HFFc6 (cell line): ENCODE measurements around the gene SPINK6. TPM values are rescaled to one million over a fixed set of nuclear protein-coding genes. Genes with fewer than 3 reads are reported as not detected.

Experiments
- DNase-seq: peaks from one replicate; pipeline ENCODE4 v3.0.0-alpha.2; 2018
- H3K27ac Mint-ChIP-seq: 2 replicates; pipeline ENCODE4 v1.8.0; 2020; ENCODE audit warnings: mild to moderate bottlenecking, mixed read lengths
- H3K27me3 Mint-ChIP-seq: 2 replicates; pipeline ENCODE4 v1.8.0; 2021; ENCODE audit warnings: mild to moderate bottlenecking, moderate library complexity, mixed read lengths; ENCODE audit not compliant: insufficient read depth
- H3K36me3 Mint-ChIP-seq: 2 replicates; pipeline ENCODE4 v1.8.0; 2021; ENCODE audit warnings: low read depth, mixed read lengths
- H3K4me1 Mint-ChIP-seq: 2 replicates; pipeline ENCODE4 v1.8.0; 2020; ENCODE audit warnings: low read depth, mixed read lengths
- H3K4me3 Mint-ChIP-seq: 2 replicates; pipeline ENCODE4 v1.8.0; 2020; ENCODE audit warnings: mild to moderate bottlenecking, moderate library complexity, mixed read lengths
- H3K9me3 Mint-ChIP-seq: 2 replicates; pipeline ENCODE4 v1.8.0; 2020; ENCODE audit warnings: mild to moderate bottlenecking, mixed read lengths
- total RNA-seq, 6 experiments: library from RNA; stranded (reverse); fragmentation: NEBNext Ultra II Directional; extraction: Animal tissue kit (Norgen Biotek cat#: 25700); gene quantifications; 2 replicates in 1 of 6; 3 replicates in 5 of 6; pipeline ENCODE4 v1.2.3, GENCODE V29; 2021
- TF ChIP-seq, protein P1 (sequence below): fragments of 200-600 bp; sonication (generic); IDR thresholded peaks from 2 replicates; pipeline ENCODE4 v1.5.0; 2021; ENCODE audit warnings: antibody characterized with exemption, mild to moderate bottlenecking

SPINK6 gene
- total RNA-seq, 6 experiments from 2014 or later = not detected

DNA sequence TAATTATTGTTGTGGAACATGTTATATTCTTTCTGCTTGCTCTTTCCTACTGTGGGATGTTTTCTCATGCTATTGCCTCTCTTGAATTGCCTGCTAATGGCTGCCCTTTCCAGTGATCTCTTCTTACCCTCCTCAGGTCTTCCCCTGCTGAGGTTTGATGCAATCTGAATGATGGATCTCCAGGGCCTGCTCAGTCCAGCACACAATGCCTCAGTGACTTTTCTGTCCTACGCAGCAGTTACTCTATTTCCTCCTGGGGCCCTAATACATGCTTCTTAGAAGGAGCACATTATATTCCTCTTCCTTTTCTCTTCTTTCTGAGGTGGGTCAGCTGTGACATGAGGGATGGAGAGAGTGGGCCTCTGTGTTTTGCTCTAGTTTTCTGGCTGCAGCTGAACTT is 34.6 kb upstream of the SPINK6 start, which contains the start of gene SPINK14:
TSS of gene SPINK14 (plus strand) at position 301 of the 400 bp plus-strand sequence. CDS start 1,187 bp downstream, outside the sequence.
- TF ChIP-seq, protein P1, sequence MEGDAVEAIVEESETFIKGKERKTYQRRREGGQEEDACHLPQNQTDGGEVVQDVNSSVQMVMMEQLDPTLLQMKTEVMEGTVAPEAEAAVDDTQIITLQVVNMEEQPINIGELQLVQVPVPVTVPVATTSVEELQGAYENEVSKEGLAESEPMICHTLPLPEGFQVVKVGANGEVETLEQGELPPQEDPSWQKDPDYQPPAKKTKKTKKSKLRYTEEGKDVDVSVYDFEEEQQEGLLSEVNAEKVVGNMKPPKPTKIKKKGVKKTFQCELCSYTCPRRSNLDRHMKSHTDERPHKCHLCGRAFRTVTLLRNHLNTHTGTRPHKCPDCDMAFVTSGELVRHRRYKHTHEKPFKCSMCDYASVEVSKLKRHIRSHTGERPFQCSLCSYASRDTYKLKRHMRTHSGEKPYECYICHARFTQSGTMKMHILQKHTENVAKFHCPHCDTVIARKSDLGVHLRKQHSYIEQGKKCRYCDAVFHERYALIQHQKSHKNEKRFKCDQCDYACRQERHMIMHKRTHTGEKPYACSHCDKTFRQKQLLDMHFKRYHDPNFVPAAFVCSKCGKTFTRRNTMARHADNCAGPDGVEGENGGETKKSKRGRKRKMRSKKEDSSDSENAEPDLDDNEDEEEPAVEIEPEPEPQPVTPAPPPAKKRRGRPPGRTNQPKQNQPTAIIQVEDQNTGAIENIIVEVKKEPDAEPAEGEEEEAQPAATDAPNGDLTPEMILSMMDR = no peak
- Mint-ChIP-seq H3K27ac (no peak within 1 kb of the TSS), H3K4me3 (no peak within 1 kb of the TSS), H3K36me3 (no peaks in the 10 kb centered on the region), H3K4me1 (no peaks in the 10 kb centered on the region), H3K27me3 (peaks cover 5% of the 10 kb centered on the region), H3K9me3 (no peaks in the 10 kb centered on the region; the same call in 1 of the 2 replicates)
- DNase-seq = no peak

DNA sequence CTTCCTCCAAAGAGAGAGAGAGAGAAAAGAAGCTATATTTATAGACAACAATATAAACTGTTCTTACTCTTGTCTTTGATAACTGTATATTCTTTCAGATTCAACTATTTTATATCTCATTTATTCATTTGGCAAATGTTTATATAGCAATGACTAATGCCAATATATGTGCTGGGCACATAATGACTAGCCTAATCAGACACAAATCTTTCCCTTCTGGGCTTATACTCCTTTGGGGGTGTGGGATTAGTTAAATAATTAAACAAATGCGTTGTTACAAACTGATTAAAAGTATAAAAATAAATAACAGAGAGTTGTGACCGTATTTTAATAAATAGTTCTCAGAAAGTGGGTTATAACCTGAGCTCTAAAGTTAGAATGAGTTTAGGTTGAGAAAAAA is 30.5 kb upstream of the SPINK6 start:
- peaks cover 5% of the 10 kb centered on the region for H3K27me3 Mint-ChIP-seq
- H3K4me1 Mint-ChIP-seq = no peaks in the 10 kb centered on the region
- H3K27ac Mint-ChIP-seq = no peak overlapping the region
- no peaks in the 10 kb centered on the region for H3K9me3 Mint-ChIP-seq
- no peaks in the 10 kb centered on the region for H3K36me3 Mint-ChIP-seq
- no peak overlapping the region for H3K4me3 Mint-ChIP-seq
- TF ChIP-seq, protein P1 = no peak
- no peak for DNase-seq

DNA sequence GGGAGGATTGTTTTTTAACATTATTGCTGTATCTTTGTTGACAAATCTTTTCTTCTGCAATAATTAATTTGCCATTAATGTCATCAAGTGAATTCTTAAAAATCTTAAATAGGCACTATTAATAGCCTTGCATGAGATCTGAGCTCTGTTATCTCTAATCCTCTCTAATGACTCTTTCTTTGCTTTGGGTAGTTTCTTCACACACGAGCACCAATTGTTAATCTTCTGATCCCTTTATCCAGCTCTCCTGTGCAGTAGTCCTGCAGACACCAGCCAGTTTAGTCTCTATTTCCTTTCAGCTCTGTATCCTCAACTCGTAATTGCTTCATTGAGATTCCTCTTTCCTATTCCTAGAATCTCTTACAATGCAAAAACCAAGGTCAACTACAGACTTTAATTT is 26.4 kb upstream of the SPINK6 start:
- Mint-ChIP-seq H3K4me3 (no peak overlapping the region), H3K27me3 (peaks cover 5% of the 10 kb centered on the region), H3K27ac (no peak overlapping the region), H3K4me1 (no peaks in the 10 kb centered on the region), H3K9me3 (no peaks in the 10 kb centered on the region), H3K36me3 (no peaks in the 10 kb centered on the region)
- TF ChIP-seq, protein P1 = no peak
- DNase-seq = no peak

DNA sequence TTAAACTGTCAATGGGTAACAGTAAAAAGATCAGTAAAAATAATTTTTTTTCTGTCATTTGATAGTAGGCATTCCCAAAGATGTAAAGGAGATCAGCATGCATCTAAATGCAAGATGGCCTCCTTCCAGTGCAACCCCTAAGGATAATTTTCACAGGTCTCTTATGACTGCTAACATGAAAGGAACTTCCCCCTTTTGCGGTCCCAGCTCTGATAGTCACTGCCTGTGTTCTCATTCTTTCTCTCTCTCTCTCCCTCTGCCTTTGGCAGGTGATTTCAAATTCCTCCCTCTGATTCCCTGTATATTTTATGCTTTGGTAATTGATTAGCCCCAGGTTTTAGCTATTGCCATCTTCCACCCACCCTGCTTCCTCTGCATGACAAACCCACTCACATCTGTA is 25.6 kb upstream of the SPINK6 start:
- DNase-seq = no peak
- peaks cover 5% of the 10 kb centered on the region for H3K27me3 Mint-ChIP-seq
- no peak overlapping the region for H3K4me3 Mint-ChIP-seq
- H3K4me1 Mint-ChIP-seq = no peaks in the 10 kb centered on the region
- H3K9me3 Mint-ChIP-seq = no peaks in the 10 kb centered on the region
- TF ChIP-seq, protein P1 = no peak
- no peaks in the 10 kb centered on the region for H3K36me3 Mint-ChIP-seq
- H3K27ac Mint-ChIP-seq = no peak overlapping the region

DNA sequence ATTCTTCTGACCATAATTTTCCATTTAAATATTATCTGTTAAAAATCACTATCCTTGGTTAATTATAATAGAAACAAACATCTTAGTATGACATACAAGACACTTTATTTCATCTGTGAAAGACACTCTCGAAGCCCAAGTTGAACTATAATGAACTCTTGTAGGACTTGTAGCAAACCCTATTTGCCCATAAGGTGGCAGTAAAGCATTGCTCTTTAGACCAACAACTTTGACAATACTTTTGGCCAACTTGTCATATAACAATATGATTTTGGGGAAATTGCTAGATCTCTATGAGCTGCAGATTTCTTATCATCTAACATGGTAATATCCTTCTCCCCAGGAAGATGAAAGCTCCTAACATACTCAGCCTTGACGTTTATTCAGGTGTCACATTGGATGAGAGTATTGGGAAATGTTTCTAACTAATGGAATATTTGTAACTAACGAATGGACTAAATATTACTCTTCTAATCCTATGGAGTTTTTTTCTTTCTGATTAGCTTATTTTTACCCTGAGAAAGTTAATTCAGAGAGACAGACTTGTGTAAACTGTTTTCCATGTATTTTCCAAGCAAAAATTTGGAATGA is 23.5 kb upstream of the SPINK6 start:
- Mint-ChIP-seq H3K9me3 (no peaks in the 10 kb centered on the region), H3K27ac (no peak overlapping the region), H3K36me3 (no peaks in the 10 kb centered on the region), H3K27me3 (no peaks in the 10 kb centered on the region; the same call in 1 of the 2 replicates), H3K4me3 (no peak overlapping the region), H3K4me1 (no peaks in the 10 kb centered on the region)
- DNase-seq = peak; percentile 54
- TF ChIP-seq, protein P1 = peak; percentile 80
